ENCODE results near the gene APOL1. TPM values are rescaled to one million over a fixed set of nuclear protein-coding genes. Genes with fewer than 3 reads are reported as not detected.

The APOL1 gene
- total RNA-seq, 1 donor: 38.7 TPM

GRCh38 chr22:36304429-36304828 is 51.5 kb downstream of the APOL1 start:
- Histone ChIP-seq H3K27ac (ENCODE audit: low read depth, low read length) (peak overlapping the region; percentile 1), H3K79me2 (ENCODE audit: insufficient read depth, low read length) (peaks cover 92% of the 10 kb centered on the region), H2AFZ (ENCODE audit: low read length) (no peak overlapping the region), H4K20me1 (ENCODE audit: insufficient read depth, low read length) (peaks cover 71% of the 10 kb centered on the region), H3K4me1 (ENCODE audit: insufficient read depth, low read length) (no peaks in the 10 kb centered on the region), H3K36me3 (ENCODE audit: insufficient read depth, low read length) (peaks cover 98% of the 10 kb centered on the region), H3K9me3 (ENCODE audit: low read depth, low read length) (no peaks in the 10 kb centered on the region), H3K4me3 (ENCODE audit: insufficient read depth, low read length) (no peak overlapping the region), H3K4me2 (ENCODE audit: insufficient read depth, low read length) (no peak overlapping the region), H3K27me3 (ENCODE audit: insufficient read depth, low read length) (no peaks in the 10 kb centered on the region)
- TF ChIP-seq CTCF (IDR thresholded peaks at IDR 0.05; ENCODE audit: extremely low read depth, low read depth, low read length): no peak
- no peak for DNase-seq (ENCODE audit: insufficient read length, low spot score, missing footprints)

- Histone ChIP-seq H2AFZ (ENCODE audit: low read length) (no peak overlapping the region), H3K4me1 (ENCODE audit: insufficient read depth, low read length) (no peaks in the 10 kb centered on the region), H3K27me3 (ENCODE audit: insufficient read depth, low read length) (no peaks in the 10 kb centered on the region), H3K79me2 (ENCODE audit: insufficient read depth, low read length) (peaks cover 88% of the 10 kb centered on the region), H3K4me3 (ENCODE audit: insufficient read depth, low read length) (no peak overlapping the region), H3K9me3 (ENCODE audit: low read depth, low read length) (no peaks in the 10 kb centered on the region), H3K27ac (ENCODE audit: low read depth, low read length) (no peak overlapping the region), H3K4me2 (ENCODE audit: insufficient read depth, low read length) (no peak overlapping the region), H3K36me3 (ENCODE audit: insufficient read depth, low read length) (peaks cover 96% of the 10 kb centered on the region), H4K20me1 (ENCODE audit: insufficient read depth, low read length) (peaks cover 68% of the 10 kb centered on the region)
- TF ChIP-seq CTCF (IDR thresholded peaks at IDR 0.05; ENCODE audit: extremely low read depth, low read depth, low read length): no peak
- no peak for DNase-seq (ENCODE audit: insufficient read length, low spot score, missing footprints)
Measured at GRCh38 chr22:36305813-36306212, 52.9 kb downstream of the APOL1 start.

- no peak overlapping the region for H3K4me2 ChIP-seq (ENCODE audit: insufficient read depth, low read length)
- H4K20me1 ChIP-seq (ENCODE audit: insufficient read depth, low read length): peaks cover 68% of the 10 kb centered on the region
- peaks cover 96% of the 10 kb centered on the region for H3K36me3 ChIP-seq (ENCODE audit: insufficient read depth, low read length)
- no peaks in the 10 kb centered on the region for H3K4me1 ChIP-seq (ENCODE audit: insufficient read depth, low read length)
- no peak overlapping the region for H3K27ac ChIP-seq (ENCODE audit: low read depth, low read length)
- H3K9me3 ChIP-seq (ENCODE audit: low read depth, low read length): no peaks in the 10 kb centered on the region
- no peak overlapping the region for H3K4me3 ChIP-seq (ENCODE audit: insufficient read depth, low read length)
- no peak for TF ChIP-seq CTCF (IDR thresholded peaks at IDR 0.05; ENCODE audit: extremely low read depth, low read depth, low read length)
- H3K79me2 ChIP-seq (ENCODE audit: insufficient read depth, low read length): peaks cover 88% of the 10 kb centered on the region
- H2AFZ ChIP-seq (ENCODE audit: low read length): no peak overlapping the region
- no peaks in the 10 kb centered on the region for H3K27me3 ChIP-seq (ENCODE audit: insufficient read depth, low read length)
- DNase-seq (ENCODE audit: insufficient read length, low spot score, missing footprints): no peak
Measured at GRCh38 chr22:36306227-36306626, 53.3 kb downstream of the APOL1 start.

- H3K27me3 ChIP-seq (ENCODE audit: insufficient read depth, low read length): no peaks in the 10 kb centered on the region
Measured at GRCh38 chr22:36308880-36309279, 55.9 kb downstream of the APOL1 start.

More at GRCh38 chr22:36308880-36309279, 55.9 kb downstream of the APOL1 start:
- Histone ChIP-seq H4K20me1 (ENCODE audit: insufficient read depth, low read length) (peaks cover 64% of the 10 kb centered on the region), H2AFZ (ENCODE audit: low read length) (no peak overlapping the region), H3K4me2 (ENCODE audit: insufficient read depth, low read length) (no peak overlapping the region), H3K27ac (ENCODE audit: low read depth, low read length) (no peak overlapping the region), H3K4me3 (ENCODE audit: insufficient read depth, low read length) (no peak overlapping the region), H3K9me3 (ENCODE audit: low read depth, low read length) (no peaks in the 10 kb centered on the region), H3K4me1 (ENCODE audit: insufficient read depth, low read length) (no peaks in the 10 kb centered on the region), H3K36me3 (ENCODE audit: insufficient read depth, low read length) (peaks cover 97% of the 10 kb centered on the region), H3K79me2 (ENCODE audit: insufficient read depth, low read length) (peaks cover 85% of the 10 kb centered on the region)
- no peak for TF ChIP-seq CTCF (IDR thresholded peaks at IDR 0.05; ENCODE audit: extremely low read depth, low read depth, low read length)
- no peak for DNase-seq (ENCODE audit: insufficient read length, low spot score, missing footprints)
